GM12878 (cell line): ENCODE results near the gene TMEM239. TPM values are rescaled to one million over a fixed set of nuclear protein-coding genes. Genes with fewer than 3 reads are reported as not detected.

Experiments
- ATAC-seq: fragments of 200-7000 bp; cut with Tn5 transposase; 3 replicates; pipeline ENCODE4 v1.9.1; 2020; ENCODE audit warnings: mild to moderate bottlenecking, moderate library complexity
- BruUV-seq: library from RNA; stranded (reverse); fragments of 400-500 nt; replicated peaks from 2 replicates; lab custom pipeline; 2021; lab: Mats Ljungman, UMichigan
- CTCF ChIA-PET: fragments of 300-600 bp; sonication (Branson Sonifier 250); formaldehyde crosslinking; extraction: SDS; loops from one replicate; lab custom pipeline; 2021; ENCODE audit warnings: inconsistent platforms; lab: Yijun Ruan, JAX
- POLR2A ChIA-PET: fragments of 350-600 bp; formaldehyde crosslinking; extraction: SDS; loops from one replicate; lab custom pipeline; 2021; ENCODE audit warnings: inconsistent platforms; lab: Charles Lee
- RAD21 ChIA-PET: fragments of 300-600 bp; sonication (Branson Sonifier 250); formaldehyde crosslinking; loops from one replicate; lab custom pipeline; 2023; ENCODE audit warnings: antibody characterized with exemption; ENCODE audit not compliant: unreplicated experiment; lab: Charles Lee
- SMC1A ChIA-PET: fragments of 300-600 bp; sonication (Branson Sonifier 250); formaldehyde crosslinking; loops from one replicate; lab custom pipeline; 2023; ENCODE audit not compliant: unreplicated experiment, uncharacterized antibody; lab: Charles Lee
- DNase-seq: peaks from one replicate; pipeline ENCODE4 v3.0.0-alpha.2; 2011; ENCODE audit warnings: low read depth, low spot score
- FAIRE-seq: peaks from 3 replicates; lab custom pipeline; 2011; peaks lifted over from hg19 to GRCh38; lab: Jason Lieb, UNC
- H2AFZ ChIP-seq: 2 replicates; pipeline ENCODE4 v1.6.0; 2011; ENCODE audit warnings: low read depth, low read length, control low read depth; ENCODE audit not compliant: control insufficient read depth
- H3K27ac ChIP-seq: 2 replicates; pipeline ENCODE4 v1.5.1; 2011; ENCODE audit warnings: control low read depth; ENCODE audit not compliant: control insufficient read depth, insufficient read depth
- H3K27me3 ChIP-seq, 2 experiments: replicated peaks in 1 of 2; 2 replicates each; pipeline versions ENCODE4 v1.6.0 to v1.6.1; 2011; ENCODE audit warnings: low read length in 1 of 2; ENCODE audit not compliant: control insufficient read depth in 2 of 2, insufficient read depth in 2 of 2
- H3K36me3 ChIP-seq, 2 experiments: 2 replicates each; pipeline ENCODE4 v1.5.1; 2011; ENCODE audit warnings: low read length in 1 of 2; ENCODE audit not compliant: control insufficient read depth in 2 of 2, insufficient read depth in 2 of 2
- H3K4me1 ChIP-seq: 2 replicates; pipeline ENCODE4 v1.6.1; 2011; ENCODE audit warnings: mild to moderate bottlenecking, low read length, moderate library complexity, mixed read lengths; ENCODE audit not compliant: control insufficient read depth, insufficient read depth
- H3K4me2 ChIP-seq: 2 replicates; pipeline ENCODE4 v1.6.0; 2011; ENCODE audit warnings: control low read depth; ENCODE audit not compliant: control insufficient read depth, insufficient read depth
- H3K4me3 ChIP-seq: fragments of 200-600 bp; sonication (generic); 2 replicates; pipeline ENCODE4 v1.5.1; 2016
- H3K79me2 ChIP-seq: 2 replicates; pipeline ENCODE4 v1.6.0; 2011; ENCODE audit warnings: low read length; ENCODE audit not compliant: control insufficient read depth, insufficient read depth
- H3K9ac ChIP-seq: 2 replicates; pipeline ENCODE4 v1.8.0; 2011; ENCODE audit warnings: low read length, control low read depth, mixed read lengths; ENCODE audit not compliant: control insufficient read depth, insufficient read depth
- H3K9me3 ChIP-seq: replicated peaks from 3 replicates; pipeline ENCODE4 v1.5.1; 2011; ENCODE audit warnings: mild to moderate bottlenecking, low read length; ENCODE audit not compliant: control insufficient read depth, insufficient read depth
- H4K20me1 ChIP-seq: 2 replicates; pipeline ENCODE4 v1.6.0; 2011; ENCODE audit not compliant: control insufficient read depth, insufficient read depth
- ASH2L ChIP-seq: fragments of 300-600, 200-600 bp; sonication (generic); IDR thresholded peaks from 2 replicates; pipeline ENCODE4 v1.6.1; 2017; ENCODE audit warnings: low read depth, mild to moderate bottlenecking, borderline replicate concordance
- BHLHE40 ChIP-seq, 2 experiments: fragments of 450-650 bp in 1 of 2; IDR thresholded peaks; 2 replicates each; pipeline ENCODE4 v1.6.1; 2011 to 2017; ENCODE audit warnings: low read depth in 2 of 2, borderline replicate concordance in 1 of 2, improper control_type of control experiment in 1 of 2, low read length in 1 of 2, mild to moderate bottlenecking in 1 of 2
- BMI1 ChIP-seq: fragments of 450-650 bp; IDR thresholded peaks from 2 replicates; pipeline ENCODE4 v1.6.1; 2016; ENCODE audit warnings: mild to moderate bottlenecking, moderate library complexity, borderline replicate concordance
- GATAD2B ChIP-seq: fragments of 450-650 bp; conservative IDR thresholded peaks from 2 replicates; pipeline ENCODE4 v1.6.1; 2017; ENCODE audit warnings: low read depth, mild to moderate bottlenecking, moderate library complexity
- PAX5 ChIP-seq: IDR thresholded peaks from 2 replicates; pipeline ENCODE4 v1.6.1; 2011; ENCODE audit warnings: low read depth, low read length, borderline replicate concordance
- WRNIP1 ChIP-seq: IDR thresholded peaks from 2 replicates; pipeline ENCODE4 v1.6.1; 2011; ENCODE audit warnings: low read depth, low read length, improper control_type of control experiment, borderline replicate concordance
- WGBS: methylation state at CpG from one replicate; pipeline ENCODE4 v1.1.6; 2016; ENCODE audit warnings: low lambda C conversion rate; ENCODE audit not compliant: insufficient replicate concordance, insufficient coverage; ENCODE audit errors: missing lambda C conversion rate; 5-methylcytosine and 5-hydroxymethylcytosine counted together
- in situ Hi-C: fragments of 300-500 bp; cut with MboI; formaldehyde crosslinking; loops from 9 replicates; pipeline ENCODE4 v1.14.3; 2018; ENCODE audit warnings: mixed read lengths
- intact Hi-C: fragments of 100-400 bp; cut with micrococcal nuclease; formaldehyde crosslinking; loops from one replicate; pipeline ENCODE4 v1.14.2; 2022; ENCODE audit not compliant: unreplicated experiment
- polyA plus RNA-seq, 11 experiments: library from polyadenylated mRNA; depleted of rRNA in 4 of 11; unstranded in 6 of 11; stranded (reverse) in 5 of 11; fragments of >200 nt; fragmentation: Nextera tagmentation in 4 of 11; fragmentation: Illumina TruSeq in 1 of 11; extraction: Ambion mirVana in 4 of 11; extraction: Trizol in 1 of 11; gene quantifications; 1 replicate in 1 of 11; 2 replicates in 10 of 11; pipeline versions ENCODE4 v1.2.1 to v1.2.3, GENCODE V29; 2011 to 2016; ENCODE audit warnings: inconsistent platforms in 2 of 11, missing spikeins in 2 of 11, low read depth in 1 of 11
- total RNA-seq, 4 experiments: library from RNA; depleted of rRNA in 3 of 4; stranded (reverse); fragments of >200 nt in 3 of 4; fragmentation: Illumina TruSeq in 1 of 4; extraction: Trizol in 1 of 4; gene quantifications; 2 replicates each; pipeline versions ENCODE4 v1.2.1 to v1.2.3, GENCODE V29; 2013 to 2021
- TF ChIP-seq, protein P1 (sequence below), 3 experiments: IDR thresholded peaks in 2 of 3; conservative IDR thresholded peaks in 1 of 3; 2 replicates each; pipeline ENCODE4 v1.5.1; 2011; ENCODE audit warnings: low read depth in 3 of 3, low read length in 3 of 3, mild to moderate bottlenecking in 3 of 3, control low read depth in 2 of 3, moderate library complexity in 2 of 3, inconsistent platforms in 1 of 3, mixed read lengths in 1 of 3; ENCODE audit not compliant: control insufficient read depth in 2 of 3, insufficient read depth in 1 of 3; ENCODE audit errors: extremely low read depth in 1 of 3

Gene TMEM239
- total and polyA plus RNA-seq, 10 of the 15 experiments (the other 5 are each of a cell fraction or from before 2014, with no cell fraction given) = not detected

DNA sequence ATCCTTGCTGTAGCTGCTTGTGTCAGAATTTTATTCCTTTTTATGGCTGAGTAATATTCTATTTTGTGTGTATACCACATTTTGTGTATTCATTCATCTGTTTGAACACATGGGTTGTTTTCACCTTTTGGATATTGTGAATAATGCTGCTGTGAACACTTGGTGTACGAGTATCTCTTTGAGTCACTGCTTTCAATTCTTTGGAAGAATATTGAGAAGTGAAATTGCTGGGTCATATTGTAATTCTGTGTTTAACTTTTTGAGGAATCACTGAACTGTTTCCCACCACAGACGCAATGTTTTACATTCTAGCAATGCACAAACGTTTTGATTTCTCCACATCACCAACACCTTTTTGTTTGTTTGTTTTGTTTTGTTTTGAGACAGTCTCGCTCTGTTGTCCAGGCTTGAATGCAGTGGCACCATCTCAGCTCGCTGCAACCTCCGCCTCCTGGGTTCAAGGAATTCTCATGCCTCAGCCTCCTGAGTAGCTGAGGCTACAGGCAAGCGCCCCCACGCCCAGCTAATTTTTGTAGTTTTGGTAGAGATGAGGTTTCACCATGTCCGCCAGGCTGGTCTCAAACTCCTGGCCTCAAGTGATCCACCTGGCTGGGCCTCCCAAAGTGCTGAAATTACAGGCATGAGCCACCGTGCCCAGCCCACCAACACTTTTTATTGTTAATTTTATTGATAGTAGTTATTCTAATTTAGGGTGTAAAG lies 37.4 kb upstream of the TMEM239 start (continued):
- no peak for TF ChIP-seq ASH2L

DNA sequence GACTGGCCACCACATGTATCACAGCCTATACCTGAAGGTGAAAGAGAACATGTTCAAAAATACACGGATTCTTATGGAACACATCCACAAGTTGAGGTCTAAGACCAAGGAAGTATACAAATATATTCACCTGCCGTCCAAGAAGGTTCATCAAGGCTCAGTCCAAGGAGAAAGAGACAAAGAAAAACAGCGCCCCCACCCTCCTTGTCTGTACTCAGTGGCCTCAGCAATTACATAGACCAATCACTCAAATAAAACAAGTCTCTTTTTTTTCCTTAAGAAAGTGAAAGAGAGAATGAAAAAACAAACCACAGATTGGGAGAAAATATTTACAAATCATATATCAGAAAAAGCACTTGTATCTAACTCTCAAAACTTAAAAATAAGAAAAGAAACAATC lies 35.2 kb upstream of the TMEM239 start:
- ATAC-seq (no peak), FAIRE-seq (no peak), DNase-seq (no peak)
- RAD21 ChIA-PET = no interaction called here
- Histone ChIP-seq H3K9me3 (peaks cover under 1% of the 10 kb centered on the region; the same call in 1 of the 3 replicates), H2AFZ (no peak overlapping the region), H3K9ac (no peak overlapping the region), H3K79me2 (no peaks in the 10 kb centered on the region), H3K4me3 (no peak overlapping the region), H3K4me2 (no peak overlapping the region), H3K27ac (no peak overlapping the region), H3K27me3 (peaks cover 0 to 10% of the 10 kb centered on the region in 2 experiments; a peak in 2 of 4 replicates), H4K20me1 (no peaks in the 10 kb centered on the region), H3K36me3 (no peaks in the 10 kb centered on the region), H3K4me1 (peaks cover 3% of the 10 kb centered on the region; the same call in 1 of the 2 replicates)
- 6% methylated on average over 3 of the region's 3 CpGs for WGBS
- CTCF ChIA-PET = interaction anchor here (0.7 kb wide), 1 partner anchor 37 kb away, joined by 3 read pairs; no protein-coding TSS in a partner anchor
- intact Hi-C loops = no loop called here
- TF ChIP-seq PAX5 (no peak), GATAD2B (no peak), WRNIP1 (no peak), BHLHE40 (IDR thresholded peaks at IDR 0.05; ENCODE audit: borderline replicate concordance in 1 of 2, low read depth in 2 of 2, low read length in 1 of 2) (no peak), BMI1 (no peak)
- TF ChIP-seq, protein P1, sequence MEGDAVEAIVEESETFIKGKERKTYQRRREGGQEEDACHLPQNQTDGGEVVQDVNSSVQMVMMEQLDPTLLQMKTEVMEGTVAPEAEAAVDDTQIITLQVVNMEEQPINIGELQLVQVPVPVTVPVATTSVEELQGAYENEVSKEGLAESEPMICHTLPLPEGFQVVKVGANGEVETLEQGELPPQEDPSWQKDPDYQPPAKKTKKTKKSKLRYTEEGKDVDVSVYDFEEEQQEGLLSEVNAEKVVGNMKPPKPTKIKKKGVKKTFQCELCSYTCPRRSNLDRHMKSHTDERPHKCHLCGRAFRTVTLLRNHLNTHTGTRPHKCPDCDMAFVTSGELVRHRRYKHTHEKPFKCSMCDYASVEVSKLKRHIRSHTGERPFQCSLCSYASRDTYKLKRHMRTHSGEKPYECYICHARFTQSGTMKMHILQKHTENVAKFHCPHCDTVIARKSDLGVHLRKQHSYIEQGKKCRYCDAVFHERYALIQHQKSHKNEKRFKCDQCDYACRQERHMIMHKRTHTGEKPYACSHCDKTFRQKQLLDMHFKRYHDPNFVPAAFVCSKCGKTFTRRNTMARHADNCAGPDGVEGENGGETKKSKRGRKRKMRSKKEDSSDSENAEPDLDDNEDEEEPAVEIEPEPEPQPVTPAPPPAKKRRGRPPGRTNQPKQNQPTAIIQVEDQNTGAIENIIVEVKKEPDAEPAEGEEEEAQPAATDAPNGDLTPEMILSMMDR (IDR thresholded peaks at IDR 0.05 in 2 of 3, conservative IDR thresholded peaks at IDR 0.05 in 1 of 3; ENCODE audit: control insufficient read depth in 2 of 3, extremely low read depth in 1 of 3, insufficient read depth in 1 of 3, low read depth in 3 of 3, low read length in 3 of 3) = peak in 1 of 3 experiments; percentile 19; a peak in 1 of 6 replicates
- in situ Hi-C loops = no loop called here
- BruUV-seq = no TSS peak
- POLR2A ChIA-PET = no interaction called here
- SMC1A ChIA-PET = interaction anchor here (1.0 kb wide), 1 partner anchor 38 kb away, joined by 3 read pairs; no protein-coding TSS in a partner anchor
